Hypothalamus (tissue), 51 donors: ENCODE results near the gene ASTL.

ENCODE experiments used
- DNase-seq, 51 donors: peaks; one replicate each; lab custom pipeline; 2025; lab: John Stamatoyannopoulos, UW

ASTL gene

DNA sequence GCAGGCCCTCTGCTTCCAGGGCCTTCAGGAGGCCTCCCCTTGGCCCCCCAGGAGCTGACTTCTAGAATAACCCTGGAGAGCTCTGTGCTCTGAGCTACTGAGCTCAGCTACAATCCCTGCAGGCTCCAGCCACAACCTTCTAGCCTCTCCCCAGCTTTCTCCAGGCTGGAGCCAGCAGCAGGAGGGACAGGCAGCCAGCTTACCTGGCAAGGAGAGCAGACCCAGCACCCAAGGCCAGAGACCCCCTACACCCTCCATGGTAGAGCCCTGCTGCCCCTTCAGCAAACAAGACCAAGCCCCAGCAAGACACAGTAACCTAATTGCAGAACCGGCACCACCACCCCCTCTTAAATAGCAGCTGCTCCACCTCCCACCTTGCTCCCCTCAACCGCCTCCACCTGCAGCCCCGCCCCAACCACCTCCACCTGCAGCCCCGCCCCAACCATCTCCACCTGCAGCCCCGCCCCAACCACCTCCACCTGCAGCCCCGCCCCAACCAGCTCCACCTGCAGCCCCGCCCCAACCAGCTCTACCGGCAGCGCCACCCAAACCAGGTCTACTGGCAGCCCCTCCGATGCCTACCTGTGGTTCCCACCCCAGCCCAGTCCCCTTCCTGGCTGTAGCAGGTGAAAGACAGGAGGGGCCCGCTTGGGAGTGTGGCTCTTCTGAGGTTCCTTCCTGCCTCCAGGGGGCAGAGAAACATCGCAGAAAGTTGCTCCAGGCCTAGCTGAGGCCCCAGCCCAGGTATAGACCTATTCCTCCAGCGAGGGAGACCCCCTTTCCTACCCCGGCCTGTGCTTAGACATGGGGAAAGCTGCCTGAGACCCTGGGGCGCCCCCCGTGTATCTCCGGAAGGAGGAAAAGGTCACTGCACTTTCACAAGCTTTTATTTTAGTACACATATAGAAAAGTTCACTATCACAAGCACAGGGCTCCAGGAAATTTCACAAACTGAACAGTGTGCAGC is at the start of gene ASTL:
Gene ASTL, minus strand, starts transcription at position 324 of the 967 bp plus-strand sequence. Its CDS starts 66 bp downstream, at position 258.
- peak in 11 of 51 donors; percentile 11 to 43 (median 21) for DNase-seq

DNA sequence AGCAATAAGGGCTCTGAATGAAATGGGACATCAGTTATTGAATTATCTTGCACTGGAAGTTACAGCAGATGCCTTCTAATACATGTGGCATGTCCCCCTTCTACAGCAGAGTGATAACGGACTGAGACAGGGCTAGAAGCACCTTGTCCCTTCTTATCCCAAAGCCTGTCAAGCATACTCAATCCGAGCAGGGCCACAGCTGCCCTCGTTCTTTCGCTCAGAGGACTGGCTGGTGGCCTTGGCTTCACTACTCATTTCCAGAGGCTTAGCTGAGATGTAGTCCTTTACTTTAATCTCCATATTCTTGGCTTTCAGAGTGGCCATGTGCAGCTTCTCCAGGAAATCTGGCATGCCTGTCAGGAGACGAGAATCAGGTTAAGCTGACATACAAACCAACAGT is 48.3 kb upstream of the ASTL start:
- DNase-seq, result no peak

DNA sequence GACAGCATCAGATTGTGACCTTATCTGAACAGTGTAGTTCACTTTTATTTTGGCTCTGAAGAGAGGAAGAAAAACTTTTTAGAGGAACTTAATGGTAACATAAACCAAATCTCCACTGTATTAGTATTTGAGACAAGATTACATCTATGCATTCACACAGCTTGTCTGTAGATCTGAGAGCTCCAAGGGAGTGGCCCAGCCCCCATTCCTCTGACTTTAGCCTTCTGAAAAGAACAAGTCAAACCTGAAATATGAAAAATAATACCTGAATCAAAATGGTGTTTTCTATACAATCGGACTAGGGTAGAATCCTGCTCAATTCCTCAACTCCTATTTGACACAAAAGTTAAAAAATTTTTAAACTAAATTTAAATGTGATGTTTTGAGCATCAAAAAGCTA is 47.2 kb upstream of the ASTL start:
- DNase-seq, result no peak

DNA sequence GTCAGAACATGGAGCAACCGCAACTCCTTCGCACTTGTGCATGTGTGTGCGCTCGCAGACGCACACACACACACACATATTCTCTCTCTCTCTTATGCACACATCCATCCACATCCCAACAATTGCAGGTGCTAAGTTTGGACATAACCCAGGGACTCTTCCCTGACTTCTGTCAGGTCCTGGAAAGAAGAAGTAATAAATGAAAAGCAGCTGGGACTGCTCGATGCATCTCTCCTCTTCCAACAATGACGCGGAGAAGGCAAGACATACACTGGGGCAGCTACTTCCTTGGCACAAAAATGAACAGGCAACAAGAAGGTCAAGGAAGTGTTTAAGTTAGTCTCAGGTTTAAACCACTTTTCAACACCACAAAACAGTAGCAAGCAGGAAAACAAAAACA is 46.7 kb upstream of the ASTL start:
- DNase-seq, result no peak

DNA sequence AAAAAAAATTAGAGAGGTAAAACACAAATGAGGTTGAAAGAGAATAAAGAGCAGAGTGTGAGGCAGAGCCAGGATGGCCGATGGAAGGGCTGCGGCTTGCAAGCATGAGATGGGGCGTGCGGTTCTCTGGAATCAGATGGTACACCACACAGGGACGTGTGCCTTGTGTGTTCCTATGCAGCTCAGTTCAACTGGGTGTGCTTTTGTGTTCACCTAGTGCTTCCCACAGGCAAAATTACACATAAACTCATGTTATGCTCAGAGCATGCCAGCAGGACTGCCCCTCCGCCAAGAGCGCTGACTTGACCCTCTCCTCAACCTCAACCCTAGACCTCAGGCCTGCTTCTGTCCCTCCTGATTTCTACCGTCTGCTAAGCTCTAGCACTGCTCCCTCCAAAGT is 45.9 kb upstream of the ASTL start:
- DNase-seq, result no peak

DNA sequence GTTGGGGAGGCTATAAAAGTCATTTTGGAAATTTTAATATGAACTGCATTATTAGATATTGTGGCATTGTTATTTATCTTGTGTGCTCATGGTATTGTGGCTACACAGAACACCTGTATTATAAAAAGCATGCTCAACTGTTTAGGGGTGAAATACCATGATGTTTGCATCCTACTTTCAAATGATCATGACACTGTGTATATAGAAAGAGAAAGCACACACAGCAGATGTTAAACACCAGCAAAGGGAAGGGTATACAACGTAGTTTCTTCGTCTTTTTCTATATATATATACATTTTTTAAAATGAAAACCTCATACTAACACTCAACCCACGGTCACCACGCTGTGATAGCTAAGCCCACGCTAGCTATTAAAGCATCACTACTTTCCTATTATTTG is 43.2 kb upstream of the ASTL start:
- no peak for DNase-seq

DNA sequence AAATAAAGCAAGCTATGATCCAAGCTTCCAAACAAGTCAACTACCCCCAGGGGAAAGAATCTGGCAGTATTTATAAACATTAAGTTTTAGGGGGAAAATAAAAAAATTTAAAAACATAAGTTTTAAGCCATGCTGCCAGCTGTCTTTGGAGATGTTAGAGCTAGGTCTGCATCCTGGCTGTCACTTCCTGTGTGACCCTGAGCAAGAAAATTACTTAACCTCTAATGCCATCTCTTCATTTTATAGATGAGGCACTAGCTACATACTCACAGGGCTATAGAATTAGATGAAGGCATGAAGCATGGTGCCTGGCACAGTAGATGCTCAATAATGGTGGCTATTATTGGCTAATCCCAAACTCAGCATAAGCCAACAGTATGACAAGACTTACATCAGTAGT is 42.2 kb upstream of the ASTL start:
- DNase-seq, result no peak

DNA sequence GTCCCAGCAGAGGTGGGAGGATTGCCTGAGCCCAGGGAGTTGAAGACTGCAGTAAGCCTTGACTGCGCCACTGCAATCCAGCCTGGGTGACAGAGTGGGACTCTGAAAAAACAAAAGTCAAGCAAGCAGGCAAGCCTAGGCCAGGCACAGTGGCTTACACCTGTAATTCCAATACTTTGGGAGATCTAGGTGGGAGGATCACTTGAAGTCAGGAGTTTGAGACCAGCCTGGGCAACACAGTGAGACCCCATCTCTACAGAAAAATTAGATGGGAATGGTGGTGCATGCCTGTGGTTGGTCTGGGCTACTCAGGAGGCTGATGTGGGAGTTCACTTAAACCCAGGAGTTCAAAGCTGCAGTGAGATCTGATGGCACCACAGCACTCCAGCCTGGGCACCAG is 41.7 kb upstream of the ASTL start:
- no peak for DNase-seq

DNA sequence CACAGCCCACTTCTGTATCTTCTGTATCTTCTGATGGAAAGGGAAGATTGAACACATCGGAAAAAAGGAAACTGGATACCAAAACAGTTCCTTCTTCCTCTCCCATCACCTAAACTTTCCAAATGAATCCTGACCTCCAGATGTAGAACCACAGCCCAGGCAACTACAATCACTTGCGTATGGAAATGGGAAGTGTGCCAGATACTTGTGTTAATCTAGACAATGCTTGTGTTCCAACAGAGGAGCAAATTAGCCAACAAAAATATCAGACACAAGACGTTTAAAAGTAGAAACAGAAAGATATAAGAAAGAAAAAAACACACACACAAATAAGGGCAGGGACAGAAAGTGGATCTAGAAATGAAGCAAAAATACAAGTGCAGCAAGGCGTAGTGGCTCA is 38.4 kb upstream of the ASTL start:
- DNase-seq, result no peak

DNA sequence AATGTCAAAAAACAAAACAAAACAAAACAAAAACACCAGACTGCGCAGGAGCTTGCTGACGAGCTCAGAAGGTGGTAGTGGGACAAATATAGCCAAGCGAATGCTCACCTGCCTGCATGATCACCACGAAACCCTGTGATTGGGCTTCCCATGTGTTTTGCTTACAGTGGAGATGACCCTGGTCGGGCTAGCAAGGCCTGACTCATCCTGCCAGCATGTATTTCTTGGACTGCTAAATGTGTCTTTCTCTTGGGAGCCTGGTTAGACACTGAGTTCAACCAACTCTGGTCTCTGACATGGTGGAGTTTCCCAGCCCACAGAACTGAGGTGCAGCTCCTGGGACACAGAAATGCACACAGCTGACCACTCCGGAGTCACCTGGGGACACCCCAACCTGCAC is 37.6 kb upstream of the ASTL start:
- DNase-seq, result no peak

DNA sequence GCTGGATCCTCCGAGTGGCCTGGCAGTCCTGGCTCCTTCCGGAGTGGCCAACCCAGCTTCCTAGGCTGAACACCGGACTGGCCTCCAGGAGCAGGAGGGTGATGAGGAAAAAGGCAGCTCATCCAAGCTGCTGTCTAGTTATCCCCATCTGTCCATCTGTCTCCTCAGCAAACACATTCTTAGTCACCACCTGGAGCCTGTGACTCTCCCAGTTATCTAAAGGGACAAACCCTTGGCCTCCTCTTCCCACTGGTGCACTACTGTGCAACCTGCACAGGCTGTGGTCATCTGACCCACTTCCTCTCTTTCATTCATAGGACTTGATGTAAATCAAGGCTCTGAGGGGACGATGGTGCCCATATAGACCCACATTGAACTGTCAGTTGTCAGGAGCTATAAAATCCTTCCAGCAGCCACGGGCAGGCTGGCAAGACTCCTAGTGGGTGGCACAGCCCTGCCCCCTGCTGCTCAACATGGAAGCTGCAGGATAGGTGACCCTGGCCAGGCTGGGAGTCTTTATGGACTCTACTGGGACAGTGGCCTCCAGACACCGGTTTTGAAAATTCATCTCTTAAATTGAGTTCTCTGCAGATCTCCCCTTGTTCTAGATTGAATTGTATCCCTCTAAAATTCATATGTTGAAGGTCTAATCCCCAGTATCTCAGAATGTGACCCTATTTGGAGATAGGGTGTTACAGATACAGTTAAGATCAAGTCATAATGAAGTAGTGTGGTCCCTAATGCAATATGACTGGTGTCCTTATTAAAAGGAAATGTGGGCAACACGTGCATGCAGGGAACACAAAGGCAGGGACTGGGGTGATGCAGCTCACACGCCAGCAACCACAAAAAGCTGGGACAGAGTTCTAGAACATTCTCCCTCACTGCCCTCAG is 36.2 kb upstream of the ASTL start:
- peak in 46 of 51 donors; percentile 9 to 85 (median 59) for DNase-seq

DNA sequence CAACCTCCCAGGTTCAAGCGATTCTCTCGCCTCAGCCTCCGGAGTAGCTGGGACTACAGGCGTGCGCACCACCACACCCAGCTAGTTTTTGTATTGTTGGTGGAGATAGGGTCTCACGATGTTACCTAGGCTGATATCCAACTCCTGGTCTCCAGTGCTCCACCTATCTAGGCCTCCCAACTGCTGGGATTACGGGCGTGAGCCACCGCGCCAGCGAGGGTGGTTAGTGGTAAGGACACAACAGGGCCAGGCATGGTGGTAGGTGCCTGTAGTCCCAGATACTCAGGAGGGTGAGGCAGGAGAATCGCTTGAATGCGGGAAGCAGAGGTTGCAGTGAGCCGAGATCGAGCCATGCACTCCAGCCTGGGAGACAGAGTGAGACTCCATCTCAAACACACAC is 33.5 kb upstream of the ASTL start:
- DNase-seq, result no peak

DNA sequence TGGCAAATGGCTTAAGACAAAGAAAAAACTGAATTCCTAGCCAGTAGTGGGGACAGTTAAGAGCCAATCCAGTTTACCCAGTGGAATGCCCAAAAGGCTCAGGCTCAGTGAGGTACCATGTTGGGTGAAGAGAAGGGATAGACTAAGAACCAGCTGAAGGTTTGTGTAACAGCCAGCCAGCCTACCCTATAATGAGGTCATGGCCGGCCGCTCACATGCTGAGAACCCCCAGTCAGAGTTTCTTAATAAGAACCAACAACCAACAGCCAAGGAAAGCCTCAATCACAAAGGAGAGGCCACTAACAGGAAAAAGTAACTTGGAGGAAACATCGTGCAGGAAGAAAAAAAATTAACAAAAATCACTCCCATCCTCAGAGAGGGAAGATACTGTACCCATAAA is 32.3 kb upstream of the ASTL start:
- DNase-seq, result no peak

DNA sequence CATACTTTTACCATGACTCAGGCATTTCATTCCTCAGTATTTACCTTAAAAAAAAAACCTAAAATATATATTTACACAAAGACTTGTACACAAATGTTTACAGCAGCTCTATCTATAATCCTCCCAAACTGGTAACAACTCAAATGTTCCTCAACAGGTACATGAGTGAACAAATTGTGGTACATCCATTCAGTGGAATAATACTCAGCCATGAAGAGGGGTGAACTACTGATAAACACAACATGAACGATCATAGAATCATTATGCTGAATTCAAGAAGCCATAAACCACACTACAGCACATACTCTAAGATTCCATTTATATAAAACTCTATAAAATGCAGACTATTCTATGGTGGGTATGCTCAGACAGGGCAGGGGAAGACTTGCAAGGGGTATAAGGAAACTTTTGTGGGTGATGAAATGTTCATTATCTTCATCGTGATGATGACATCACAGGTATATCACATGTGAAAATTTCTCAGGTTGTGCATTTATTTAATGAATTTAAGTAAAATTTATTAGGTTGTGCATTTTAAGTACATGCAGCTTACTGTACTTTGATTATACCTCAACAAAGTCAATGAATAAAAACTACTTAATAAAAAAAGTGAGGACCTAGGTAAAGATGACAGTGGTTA is 31.7 kb upstream of the ASTL start:
- no peak for DNase-seq

DNA sequence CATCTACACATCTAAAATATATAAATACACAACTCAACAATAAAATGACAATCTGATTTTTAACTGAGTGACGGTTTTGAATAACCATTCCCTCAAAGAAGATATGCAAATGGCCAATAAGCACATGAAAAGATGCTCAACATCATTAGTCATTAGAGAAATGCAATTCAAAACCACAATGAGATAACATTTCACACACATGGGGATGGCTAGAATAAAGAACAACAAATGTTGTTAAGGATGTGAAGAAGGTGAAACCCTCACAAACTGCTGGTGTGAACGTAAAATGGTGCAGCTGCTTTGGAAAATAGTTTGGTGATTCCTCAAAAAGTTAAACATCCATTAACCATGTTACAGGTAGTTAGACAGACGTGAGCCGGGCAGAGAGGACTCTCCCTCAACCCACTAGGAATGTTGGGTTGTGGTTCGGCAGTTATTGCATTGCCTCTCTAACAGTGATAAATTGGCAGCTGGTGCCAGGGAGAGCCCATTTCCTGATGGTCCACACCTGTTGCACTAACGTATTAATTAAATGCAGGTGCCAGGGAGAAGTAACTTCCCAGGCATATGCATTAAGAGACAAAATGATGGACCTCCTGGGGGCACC is 29.2 kb upstream of the ASTL start:
- no peak for DNase-seq

DNA sequence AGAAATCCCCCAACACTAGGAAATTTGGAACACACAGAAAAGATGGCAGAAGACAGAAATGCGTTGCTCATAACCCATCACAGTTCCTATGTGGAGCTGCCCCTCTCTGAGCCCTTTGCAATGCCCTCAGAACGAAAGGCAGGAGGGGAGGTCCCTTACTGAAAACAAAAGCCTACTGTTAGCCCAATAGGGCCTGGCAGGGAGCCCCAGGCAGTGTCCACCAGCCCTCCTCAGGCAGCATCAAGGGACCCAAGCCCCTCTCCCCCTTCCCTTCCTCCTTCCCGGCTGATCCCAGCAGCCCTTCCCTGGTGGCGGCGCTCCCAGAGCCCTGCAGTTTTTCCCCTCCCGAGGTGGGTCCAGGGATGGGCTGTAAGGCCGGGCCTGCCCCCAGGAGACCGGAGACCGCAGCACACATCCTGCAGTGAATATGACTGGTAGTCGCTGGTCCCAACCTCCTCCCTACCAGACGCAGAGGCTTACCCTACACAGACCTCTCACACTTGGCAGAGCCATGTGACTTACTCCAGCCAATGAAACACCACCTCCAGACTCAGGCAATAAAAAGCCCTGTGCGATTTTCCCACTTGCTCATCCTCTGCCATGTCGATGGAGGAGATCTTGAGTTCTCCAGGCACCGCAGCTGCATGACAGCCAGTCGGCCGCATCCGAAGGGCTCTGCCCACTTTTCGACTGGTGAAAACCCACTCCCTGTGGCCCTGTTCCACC is 26.3 kb upstream of the ASTL start:
- peak in 33 of 51 donors; percentile 17 to 86 (median 56) for DNase-seq

DNA sequence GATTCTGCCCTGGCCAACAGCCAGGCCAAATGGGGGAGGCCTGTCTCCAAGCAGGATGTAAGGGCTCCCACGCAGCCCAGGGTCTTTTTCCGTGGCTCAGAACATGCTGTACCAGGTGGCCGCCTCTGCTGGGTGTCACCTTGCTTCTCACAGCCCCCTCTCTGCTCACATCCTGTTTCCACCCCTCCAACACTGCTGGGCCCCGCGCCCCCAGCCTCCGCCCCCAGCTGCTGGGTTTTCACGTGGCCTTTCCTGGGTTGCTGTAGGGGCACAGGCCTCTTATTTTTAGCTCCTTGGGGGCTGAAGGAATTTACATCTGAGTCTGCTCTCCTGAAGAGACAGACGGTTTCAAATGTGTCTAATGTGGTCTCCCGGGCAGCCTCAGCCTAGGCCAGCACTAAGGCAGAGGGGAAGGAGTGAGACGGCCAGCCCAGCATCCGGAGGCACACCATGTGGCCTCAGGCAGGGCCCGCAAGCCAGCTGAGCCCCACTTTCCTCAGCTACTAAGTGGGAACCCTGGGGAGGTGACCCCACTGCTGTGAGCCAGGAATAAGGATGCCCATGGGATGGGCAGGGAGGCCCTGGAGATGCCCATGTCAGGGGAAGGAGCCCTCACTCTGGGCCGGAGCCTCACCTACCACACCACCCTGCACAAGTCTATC is 25.6 kb upstream of the ASTL start:
- DNase-seq, result peak in 1 of 51 donors; percentile 23

DNA sequence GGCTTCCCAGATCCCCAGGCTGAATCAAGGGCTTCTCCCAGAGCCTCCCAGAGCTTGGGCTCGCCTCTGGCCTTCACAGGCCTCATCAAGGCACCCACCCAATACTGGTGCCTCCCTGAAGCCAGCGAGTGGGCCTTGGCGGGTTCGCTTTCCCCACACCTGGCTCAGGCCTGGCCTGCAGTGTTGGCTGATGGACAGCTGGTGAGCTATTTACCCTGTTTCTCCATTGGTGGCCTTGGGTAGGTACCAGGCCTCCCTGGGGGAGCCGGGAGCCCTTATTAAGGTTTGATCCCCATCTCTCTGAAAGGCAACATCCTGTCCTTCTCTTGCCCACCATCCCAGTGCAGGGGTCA is 25.1 kb upstream of the ASTL start:
- DNase-seq, result no peak

DNA sequence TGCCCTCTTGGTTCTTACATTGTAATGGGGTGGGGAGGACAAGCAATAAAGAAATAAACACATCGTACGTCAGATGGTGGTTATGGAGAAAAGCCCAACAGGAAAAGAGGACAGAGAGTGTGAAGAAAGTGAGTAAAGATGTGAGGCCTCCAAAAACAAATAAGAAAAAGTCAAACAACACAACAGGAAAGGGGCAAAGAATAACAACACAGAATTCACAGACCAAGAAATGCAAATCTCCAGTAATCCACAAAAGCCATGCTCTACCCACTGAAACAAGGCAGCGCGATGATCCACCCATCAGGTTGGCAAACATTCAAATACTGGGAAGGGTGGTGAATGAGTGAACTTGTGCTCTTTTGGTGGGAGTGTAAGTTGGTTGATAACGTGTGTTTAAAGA is 23.6 kb upstream of the ASTL start:
- DNase-seq, result no peak
